ENCODE measurements around the gene EIF4A2.

The EIF4A2 gene

DNA sequence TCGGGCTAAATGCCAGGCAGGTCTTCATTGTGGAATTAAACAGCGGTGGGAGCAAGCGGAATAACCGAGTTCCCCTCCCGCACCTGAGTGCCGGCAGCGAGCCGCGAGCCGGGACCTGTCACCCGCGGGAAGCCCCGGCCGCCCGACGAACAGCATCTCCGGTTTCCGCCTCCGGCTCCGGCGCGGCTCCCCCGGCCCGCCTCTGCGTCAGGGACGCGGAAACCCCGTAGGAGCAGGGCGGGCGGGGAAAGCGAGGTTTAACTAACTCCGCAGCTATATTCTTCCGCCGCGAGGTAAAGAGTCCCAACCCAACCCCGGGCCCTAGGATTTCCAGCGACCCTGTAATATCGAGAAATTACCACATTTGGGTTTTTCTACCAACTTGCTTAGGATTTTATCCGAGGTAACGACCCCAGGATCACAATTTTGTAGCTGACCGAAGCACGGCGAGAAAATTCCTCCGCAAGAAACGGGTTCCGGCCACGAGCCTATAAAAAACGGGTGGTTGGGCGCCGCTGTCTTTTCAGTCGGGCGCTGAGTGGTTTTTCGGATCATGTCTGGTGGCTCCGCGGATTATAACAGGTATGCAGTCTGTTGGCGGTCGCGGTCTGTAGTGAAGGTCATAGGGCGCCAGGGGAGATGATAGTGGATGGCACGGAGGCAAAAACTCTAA is at the start of gene EIF4A2:
EIF4A2 (plus strand) TSS at position 520 of the 673 bp plus-strand sequence; CDS start at position 554, 34 bp downstream.
- DNase-seq = peak; percentile 91

DNA sequence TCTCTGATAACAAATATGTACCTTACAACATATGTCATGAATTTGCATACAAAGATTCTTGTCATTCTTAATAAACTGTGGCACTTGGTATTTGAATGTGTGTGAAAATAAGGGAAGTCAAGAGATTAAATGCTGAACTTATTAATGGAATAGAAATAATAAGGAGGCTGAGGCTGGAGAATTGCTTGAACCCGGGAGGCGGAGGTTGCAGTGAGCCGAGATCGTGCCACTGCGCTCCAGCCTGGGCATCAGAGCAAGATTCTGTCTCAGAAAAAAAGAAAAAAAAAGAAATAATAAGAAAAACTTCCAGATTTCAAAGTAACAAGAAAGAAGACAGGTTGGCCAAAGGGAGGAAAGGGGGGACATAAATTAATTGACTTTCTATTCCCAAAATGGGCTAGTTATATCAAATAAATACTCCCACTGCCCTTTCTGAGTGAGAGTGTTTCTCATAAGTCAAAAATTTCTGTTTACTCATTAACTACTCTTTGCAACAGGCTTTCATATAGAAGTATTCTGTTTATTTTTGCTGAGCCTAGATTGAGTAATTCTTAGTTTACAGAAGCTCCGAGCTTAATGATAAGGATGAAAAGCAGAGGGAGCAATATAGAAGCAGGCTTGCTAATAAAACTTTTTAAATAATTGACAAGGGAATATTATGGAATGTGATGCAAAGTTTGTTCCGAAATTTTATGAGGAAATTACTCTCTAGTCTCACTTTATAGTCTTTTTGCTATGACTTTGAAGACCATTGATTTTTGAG is 40.6 kb upstream of the EIF4A2 start:
- DNase-seq = no peak

DNA sequence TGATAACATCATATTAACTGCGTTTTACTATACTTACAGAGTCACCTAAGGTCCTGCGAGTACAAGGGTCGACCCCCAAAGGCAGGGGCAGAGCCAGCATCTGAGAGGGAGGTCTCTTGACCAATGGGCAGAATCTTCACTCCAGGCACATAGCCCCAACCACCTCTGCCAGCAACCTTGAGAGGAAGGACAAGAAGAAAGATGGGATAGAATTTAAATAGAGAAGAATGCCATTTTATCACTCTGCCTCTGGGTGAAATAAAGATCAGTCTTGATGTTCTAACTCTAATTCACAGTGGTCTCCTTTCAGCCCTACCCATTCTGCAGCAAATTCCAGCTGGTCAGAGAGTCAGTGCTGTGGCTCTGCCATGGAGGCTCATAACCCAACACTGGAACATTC is 39.7 kb upstream of the EIF4A2 start:
- DNase-seq = no peak

- peak; percentile 3 for DNase-seq
Observed at GRCh38 chr3:186746008-186746407, 37.4 kb upstream of the EIF4A2 start.

- no peak for DNase-seq
Observed at GRCh38 chr3:186750316-186750715, 33.1 kb upstream of the EIF4A2 start.

- DNase-seq = no peak
Observed at GRCh38 chr3:186751480-186751879, 31.9 kb upstream of the EIF4A2 start.

- no peak for DNase-seq
Observed at GRCh38 chr3:186754006-186754405, 29.4 kb upstream of the EIF4A2 start.

- DNase-seq = no peak
Observed at GRCh38 chr3:186754871-186755270, 28.5 kb upstream of the EIF4A2 start.

GRCh38 chr3:186757214-186757613 is 26.2 kb upstream of the EIF4A2 start:
- no peak for DNase-seq

- no peak for DNase-seq
Observed at GRCh38 chr3:186757686-186758220, 25.6 kb upstream of the EIF4A2 start.

GRCh38 chr3:186759231-186759930 is 24.0 kb upstream of the EIF4A2 start:
- DNase-seq = no peak

- DNase-seq = no peak
Observed at GRCh38 chr3:186760141-186760833, 23.1 kb upstream of the EIF4A2 start.

DNA sequence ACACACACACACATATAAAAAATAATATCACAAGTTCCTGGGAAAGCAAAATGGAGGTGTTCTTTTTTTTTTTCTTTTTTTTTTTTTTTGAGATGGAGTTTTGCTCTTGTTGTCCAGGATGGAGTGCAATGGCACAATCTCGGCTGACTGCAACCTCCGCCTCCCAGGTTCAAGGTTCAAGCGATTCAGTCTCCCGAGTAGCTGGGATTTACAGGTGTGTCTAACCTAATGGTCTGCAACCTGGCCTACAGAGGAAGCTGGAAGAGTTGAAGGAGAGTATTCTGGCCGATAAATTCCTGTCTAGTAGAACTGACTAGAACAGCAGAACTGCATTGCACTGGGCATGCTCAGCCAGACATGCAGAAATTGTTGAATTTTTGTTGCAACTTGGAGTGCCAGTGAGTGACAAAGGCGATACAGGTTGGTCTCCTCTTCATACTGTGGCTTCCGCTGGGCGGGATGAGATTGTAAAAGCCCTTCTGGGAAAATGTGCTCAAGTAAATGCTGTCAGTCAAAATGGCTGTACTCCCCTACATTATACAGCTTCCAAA is 22.4 kb upstream of the EIF4A2 start:
- no peak for DNase-seq

DNA sequence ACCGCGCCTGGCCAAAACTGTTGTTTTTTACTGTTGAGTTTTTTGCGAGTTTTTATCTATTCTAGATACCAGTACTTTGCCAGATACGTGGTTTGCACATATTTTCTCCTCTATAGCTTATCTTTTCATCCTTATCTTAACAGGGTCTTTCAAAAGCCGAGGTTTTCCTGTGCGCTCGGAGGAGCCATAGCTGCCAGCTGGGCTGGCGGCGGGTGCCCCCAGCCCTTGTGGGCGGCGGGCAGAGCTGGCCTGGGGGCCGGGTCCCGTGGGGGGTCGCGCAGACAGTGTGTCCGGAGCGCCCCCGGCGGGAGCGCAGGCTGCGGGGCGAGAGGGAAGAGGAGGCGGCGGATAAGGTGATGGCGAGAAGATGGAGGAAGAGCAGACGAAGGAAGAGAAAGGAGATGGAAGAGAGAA is 11.1 kb upstream of the EIF4A2 start:
- DNase-seq = peak; percentile 20

DNA sequence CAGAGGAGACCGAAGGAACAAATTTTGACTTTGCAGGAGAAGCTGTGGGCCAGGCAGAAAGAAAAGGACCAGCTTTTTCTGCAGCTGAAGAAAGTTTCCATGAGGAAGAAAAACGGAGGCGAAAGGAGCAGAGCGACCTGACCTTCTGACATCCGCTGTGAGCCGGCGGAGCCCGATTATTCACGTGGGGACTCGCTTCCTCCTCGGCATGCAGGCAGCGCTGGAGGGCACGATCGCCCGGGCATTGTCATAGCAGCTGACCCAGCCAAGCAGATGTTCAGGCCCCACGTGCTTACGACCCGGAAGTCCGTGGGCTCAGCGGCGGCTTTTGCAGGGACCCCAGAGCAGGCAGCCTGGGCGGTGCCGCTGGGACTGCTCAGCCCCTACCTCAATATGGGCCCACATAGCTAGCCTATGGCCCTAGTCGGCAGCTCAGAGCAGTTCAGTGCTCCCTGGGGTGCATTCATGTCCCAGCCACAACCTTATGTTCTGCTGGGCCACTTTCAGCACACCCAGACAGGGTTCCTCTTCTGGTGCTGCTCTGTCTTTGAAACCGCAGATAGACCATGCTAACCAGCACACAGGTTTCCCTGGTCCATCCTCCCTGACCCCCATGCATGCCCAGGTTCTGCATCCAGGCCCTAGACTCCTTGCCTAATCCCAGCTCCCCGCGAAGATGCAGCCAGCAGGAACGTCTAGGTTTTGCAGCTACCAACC is 10.5 kb upstream of the EIF4A2 start:
- peak; percentile 76 for DNase-seq

GRCh38 chr3:186775999-186776398 is 7.4 kb upstream of the EIF4A2 start:
- DNase-seq = no peak

DNA sequence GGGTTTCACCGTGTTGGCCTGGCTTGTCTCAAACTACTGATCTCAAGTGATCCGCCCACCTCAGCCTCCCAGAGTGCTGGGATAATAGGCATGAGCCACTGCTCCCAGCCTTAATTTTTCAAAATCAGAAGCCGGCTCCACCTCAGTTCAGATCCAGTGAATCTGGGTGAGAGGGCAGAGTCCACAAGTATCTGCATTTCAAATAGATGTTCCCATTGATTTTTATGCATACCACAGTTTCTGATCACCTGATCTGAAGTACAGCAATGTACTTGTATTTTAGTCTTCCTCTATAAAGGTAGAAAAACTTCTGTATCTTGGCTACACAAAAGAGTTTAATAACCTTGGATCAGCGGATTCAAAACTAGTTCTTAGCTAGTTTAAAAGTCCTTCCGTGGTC is 4.2 kb upstream of the EIF4A2 start:
- no peak for DNase-seq

DNA sequence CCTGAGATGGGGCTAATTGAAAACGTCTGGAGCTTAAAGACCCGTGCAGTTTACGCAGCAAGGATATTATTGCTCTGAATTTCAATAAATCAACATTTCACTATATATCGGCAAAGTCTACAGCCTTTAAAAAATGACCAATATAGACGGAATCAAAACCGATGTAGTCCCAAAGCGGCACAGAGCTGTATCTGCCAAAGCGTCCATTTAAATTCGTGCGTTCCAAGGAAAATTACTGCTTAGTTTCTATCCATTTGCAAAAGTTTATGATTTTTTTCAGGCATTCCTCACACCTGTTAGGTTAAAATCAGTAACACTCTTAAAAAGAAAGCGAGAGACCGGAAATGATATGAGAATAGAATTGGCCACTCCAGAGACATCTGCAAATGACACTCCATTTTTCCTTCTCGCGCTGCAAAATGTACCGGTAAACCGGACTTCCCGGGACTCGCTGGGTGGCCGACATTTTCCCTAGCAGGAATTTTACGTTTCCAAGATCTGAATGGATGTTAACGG is 777 bp upstream of the EIF4A2 start:
- DNase-seq = no peak

- DNase-seq = peak; percentile 86
Observed at GRCh38 chr3:186783731-186784515, 546 bp downstream of the EIF4A2 start.

DNA sequence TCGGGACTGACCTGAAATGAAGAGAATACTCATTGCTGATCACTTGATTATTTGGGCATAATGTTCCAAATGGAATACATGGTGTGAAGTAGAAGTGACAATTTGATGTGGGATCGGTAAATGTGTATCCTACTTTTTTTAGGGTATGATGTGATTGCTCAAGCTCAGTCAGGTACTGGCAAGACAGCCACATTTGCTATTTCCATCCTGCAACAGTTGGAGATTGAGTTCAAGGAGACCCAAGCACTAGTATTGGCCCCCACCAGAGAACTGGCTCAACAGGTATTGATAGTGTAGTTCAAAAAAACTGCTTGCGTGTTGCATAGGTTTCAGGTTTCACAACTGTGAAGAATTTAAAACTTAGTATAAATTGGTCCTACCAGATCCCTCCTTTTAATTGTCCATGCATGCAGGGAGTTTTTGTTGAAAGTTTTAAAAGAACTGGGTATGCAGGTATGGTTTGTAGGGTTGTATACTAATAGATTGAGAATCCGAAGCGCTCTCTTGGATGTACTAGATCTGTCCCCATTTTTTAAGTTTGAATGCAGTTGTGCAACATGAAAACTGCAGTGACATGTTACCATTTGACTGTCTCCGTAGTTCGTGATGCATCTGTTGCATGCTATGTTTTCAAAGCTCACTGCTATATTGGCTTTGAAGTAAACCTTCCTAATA is 1.6 kb downstream of the EIF4A2 start:
- no peak for DNase-seq
